HG02759 (cell line): ENCODE measurements around the gene PHPT1.
"Not testable (repeated sequence)": the region's sequence is repeated elsewhere in the genome, so short reads cannot be mapped to it uniquely, and the experiment has no call there.

Experiments
- ATAC-seq: cut with Tn5 transposase; IDR thresholded peaks from one replicate; pipeline ENCODE4 v1.9.1; 2021; ENCODE audit warnings: mild to moderate bottlenecking, moderate library complexity; ENCODE audit not compliant: unreplicated experiment

The PHPT1 gene

DNA sequence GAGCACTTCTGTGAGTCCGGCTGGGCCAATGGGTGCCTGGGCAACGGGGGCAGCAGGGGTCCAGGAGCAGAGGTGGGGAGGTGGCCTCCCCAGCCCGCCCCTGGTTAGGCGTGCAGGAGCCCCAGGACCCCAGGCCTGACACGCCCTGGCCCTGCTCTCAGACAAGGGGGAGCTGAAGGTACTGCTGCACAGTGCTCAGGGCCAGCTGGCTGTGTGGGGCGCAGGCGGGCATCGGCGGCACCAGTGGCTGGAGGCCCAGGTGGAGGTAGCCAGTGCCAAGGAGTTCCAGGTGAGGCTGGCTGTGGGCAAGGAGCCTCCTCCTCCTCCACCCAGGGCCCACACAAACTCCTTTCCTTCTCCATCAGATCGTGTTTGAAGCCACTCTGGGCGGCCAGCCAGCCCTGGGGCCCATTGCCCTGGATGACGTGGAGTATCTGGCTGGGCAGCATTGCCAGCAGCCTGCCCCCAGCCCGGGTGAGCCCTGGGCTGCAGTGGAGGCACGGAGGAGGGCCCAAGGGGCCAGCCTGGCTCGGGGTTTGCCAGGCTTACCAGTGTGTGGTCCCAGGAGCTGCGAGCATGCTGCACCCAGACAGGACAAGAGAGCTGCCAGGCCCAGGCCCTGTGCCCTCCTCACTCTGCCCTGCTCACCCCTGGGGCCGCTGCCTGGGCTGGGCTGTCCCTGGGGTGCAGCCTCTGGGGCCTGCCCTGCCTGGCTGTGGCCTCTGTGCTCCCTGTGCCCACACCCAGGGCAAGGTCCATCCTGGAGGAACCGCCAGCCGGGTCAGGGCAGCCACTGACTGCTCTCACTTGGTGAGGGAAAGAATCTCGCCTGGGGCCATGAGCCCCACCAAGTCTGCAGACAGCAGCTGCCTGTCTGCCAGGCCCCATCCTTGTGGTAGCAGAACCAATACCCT, 9.9 kb downstream of the PHPT1 start:
- no peak for ATAC-seq

- no peak for ATAC-seq
Observed at GRCh38 chr9:136860529-136860928, 11.3 kb downstream of the PHPT1 start.

DNA sequence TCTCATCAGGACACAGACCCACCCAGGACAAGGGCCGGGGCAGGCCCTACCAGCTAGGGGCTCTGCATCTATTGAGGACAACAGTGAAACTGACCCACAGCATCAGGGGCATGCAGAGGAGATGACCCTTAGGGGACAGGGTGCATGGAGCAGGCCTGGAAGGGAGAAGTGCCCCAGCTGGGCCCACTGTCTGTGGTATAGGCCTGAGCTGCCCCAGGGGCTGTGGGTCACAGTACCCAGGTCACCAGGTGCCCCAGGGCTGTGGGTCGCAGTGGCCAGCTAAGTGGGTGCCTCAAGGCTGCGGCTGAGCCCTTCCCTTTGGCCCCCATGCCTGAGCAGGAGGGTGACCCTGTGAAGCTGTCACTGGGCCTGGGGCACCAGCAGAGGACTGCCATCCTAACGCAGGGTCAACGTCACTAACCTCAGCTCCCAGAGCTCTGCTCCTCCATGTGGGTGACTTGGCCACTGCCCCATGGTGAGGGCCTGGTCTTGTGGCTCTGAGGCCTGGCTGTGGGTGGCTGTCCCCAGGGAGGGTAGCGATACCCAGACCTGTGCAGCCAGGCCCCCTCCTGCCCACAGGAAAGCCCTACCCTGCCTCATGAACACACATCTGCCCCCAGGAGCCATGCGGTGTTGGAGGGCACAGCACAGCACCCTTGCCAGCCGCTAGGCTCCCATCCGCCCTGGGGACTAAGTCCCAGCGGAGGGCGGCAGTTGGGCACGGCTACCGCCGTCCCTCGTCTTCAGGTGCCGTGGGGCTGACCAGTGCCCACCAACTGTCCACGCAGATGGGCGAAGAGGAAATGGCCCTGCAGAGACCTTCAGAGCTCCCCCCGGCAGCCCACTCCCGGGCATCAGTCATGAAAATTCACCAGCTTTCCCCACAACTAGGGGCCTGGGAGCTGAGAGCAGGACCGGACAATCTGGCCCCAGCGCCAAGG, 12.0 kb downstream of the PHPT1 start:
- no peak for ATAC-seq

- ATAC-seq, result no peak
Observed at GRCh38 chr9:136861874-136862457, 12.8 kb downstream of the PHPT1 start.

DNA sequence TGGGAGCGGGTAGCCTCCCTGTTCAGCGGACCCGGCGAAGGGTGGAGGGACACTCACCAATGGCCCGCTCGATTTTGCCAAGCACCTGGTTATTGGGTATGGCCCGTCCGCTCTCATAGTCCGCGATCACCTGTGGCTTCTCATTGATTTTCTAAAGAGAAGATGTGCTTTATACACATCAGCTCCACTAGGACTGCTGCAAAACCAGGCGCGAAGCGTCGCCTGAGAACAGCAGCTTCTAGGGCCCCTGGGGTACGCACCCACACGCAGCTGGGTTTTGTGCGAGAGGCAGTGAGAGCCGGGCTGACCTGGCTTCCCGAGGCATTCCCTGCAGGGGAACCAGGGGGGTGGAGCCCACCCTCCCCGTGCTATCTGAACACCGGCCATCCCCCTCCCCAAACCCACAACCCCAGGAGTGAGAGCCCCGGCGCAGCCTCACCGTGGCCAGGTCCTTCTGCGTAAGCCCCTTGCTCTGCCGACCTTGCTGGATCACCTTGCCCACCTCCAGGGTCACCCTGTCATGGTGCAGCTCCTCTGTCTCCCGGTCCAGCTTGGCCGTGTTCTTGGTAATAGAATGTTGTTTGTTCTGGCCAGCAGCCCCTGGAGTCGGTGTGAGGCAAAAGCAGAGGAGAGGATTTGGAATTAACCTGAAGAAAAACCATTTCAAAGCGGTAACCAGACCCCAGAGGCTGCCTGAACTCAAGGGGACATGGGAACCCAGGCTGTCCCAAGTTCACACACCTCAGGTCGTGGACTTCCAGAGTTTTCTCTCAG, 13.8 kb downstream of the PHPT1 start:
- ATAC-seq, result no peak

DNA sequence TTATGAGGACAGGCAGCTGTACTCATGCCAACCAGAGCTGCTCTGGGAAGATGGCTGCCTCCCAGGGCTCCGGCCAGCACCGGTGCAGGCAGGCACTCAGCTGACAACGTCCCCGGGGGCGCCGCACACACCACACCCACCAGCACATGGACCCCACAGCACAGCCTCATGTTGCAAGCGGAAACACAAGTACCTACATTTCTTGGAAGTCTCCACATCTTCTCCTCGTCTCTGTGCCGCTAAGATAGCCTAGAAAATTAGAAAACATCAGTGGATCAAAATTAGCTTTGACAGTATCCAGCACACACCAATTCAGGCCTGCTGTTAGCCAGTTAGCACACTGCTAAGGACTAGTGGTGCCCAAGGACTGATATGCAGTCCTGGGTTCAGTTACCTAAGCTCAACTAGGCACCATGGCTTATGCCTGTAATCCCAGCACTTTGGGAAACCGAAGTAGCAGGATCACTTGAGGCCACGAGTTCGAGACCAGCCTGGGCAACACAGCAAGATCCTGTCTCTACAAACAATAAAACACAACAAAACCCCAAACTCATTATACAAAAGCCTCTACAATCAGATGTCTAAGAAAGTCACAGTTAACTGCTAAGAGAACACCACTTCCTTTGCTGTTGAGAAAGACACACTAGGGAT, 14.5 kb downstream of the PHPT1 start:
- no peak for ATAC-seq

DNA sequence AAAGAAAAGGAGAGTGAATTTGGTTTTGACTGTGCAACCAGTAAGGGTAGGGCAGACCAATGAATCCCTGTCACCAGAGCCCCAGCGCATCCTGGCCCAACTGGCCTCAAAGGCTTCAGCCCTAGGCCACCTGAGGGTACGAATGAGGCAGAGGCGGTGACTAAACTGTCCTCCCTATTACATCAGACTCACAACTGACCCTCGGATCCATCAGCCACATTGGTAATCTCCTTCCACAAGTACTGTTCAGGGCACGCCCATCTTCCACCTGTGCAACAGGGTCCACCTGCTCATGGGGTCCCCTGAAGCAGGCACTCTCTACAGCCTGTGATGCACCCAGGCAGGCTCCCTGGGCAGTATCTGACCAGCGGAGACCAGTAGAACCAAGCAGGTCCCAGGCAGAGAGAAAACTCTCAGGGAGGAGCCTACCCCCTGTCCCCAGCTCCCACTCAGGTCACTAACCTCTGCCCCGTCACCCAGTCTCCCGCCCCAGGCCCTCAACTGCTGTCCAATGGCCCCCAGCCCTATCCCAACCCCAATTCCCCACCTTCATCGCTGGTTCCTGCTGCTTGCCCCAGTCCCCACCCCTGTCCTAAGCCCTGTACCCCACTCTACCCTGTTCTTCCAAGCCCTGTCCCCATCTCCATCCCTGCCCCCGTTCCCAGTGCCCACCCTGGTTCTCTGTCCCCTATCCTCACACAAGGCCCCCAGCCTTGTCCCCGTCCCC, 16.0 kb downstream of the PHPT1 start:
- no peak for ATAC-seq

DNA sequence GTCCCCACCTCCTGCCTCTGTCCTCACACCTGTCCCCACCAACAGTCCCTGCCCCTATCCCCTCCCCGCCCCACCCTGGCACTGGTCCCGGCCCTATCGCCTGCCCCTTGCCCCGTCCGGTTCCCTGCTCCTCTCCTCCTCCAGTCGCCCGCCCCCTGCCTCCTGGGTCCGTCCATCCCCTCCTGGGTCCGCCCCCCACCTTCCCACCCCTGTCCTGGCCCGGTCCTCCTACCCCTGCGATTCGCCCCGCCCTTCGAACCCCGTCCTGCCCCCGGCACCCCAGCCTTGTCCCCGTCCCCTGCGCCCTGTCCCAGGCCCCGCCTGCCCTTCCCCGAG, 16.5 kb downstream of the PHPT1 start:
- no peak for ATAC-seq

DNA sequence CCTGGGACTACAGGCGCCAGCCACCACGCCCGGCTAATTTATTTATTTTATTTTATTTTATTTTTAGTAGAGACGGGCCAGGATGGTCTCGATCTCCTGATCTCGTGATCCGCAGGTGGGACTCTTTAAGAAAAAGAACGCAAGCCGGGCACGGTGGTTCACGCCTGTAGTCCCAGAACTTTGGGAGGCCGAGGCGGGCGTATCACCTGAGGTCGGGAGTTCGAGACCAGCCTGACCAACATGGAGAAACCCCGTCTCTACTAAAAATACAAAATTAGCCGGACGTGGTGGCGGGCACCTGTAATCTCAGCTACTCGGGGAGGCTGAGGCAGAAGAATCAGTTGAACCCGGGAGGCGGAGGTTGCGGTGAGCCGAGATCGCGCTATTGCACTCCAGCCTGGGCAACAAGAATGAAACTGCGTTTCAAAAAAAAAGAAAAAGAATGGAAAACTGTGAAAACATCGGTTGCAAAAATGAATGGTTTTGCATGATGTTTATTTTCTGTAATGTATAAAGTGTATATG, 17.8 kb downstream of the PHPT1 start:
- not testable (repeated sequence) for ATAC-seq

DNA sequence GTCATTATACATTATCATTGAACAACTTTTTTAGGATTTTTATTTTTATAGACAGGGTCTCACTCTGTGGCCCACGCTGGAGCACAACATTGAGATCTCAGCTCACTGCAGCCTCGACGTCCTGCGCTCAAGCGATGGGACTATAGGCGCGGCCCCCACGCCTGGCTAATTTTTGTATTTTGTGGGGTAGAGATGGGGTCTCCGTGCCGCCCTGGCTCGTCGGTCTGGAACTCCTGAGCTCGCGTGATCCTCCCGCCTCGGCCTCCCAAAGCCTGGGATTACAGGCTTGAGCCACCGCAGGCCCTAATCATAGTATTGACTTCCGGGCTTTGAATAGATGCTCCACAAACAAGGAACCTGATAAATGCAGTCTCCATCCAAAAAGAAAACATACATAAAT, 18.3 kb downstream of the PHPT1 start:
- no peak for ATAC-seq

DNA sequence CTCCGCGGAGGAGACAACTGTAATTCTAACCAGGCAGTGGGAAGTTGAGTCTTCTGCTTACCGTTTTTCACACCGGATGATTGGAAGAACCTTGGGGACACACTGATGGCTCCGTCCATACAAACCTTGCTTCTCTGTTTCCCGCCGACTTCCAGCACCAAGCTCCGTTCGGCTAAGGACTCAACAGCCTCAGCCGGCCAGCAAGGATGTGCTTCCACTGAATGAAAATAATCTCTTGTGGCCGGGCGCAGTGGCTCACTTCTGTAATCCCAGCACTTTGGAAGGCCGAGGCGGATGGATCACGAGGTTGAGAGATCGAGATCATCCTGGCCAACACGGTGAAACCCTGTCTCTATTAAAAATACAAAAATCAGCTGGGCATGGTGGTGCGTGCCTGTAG, 18.7 kb downstream of the PHPT1 start:
- no peak for ATAC-seq

GRCh38 chr9:136868644-136869043, 19.4 kb downstream of the PHPT1 start:
- no peak for ATAC-seq

DNA sequence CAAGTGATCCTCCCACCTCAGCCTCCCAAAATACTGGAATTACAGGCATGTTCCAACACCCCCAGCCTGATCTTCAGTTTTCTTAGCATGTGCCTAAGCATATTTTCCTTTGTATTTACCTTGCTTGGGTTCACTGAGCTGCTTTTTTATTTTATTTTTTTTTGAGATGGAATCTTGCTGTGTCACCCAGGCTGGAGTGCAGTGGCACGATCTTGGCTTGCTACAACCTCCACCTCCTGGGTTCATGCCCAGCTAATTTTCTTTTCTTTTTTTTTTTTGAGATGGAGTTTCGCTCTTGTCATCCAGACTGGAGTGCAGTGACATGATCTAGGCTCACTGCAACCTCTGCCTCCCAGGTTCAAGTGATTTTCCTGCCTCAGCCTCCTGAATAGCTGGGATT, 20.4 kb downstream of the PHPT1 start:
- not testable (repeated sequence) for ATAC-seq

GRCh38 chr9:136875155-136875554, 25.9 kb downstream of the PHPT1 start:
- ATAC-seq, result no peak

DNA sequence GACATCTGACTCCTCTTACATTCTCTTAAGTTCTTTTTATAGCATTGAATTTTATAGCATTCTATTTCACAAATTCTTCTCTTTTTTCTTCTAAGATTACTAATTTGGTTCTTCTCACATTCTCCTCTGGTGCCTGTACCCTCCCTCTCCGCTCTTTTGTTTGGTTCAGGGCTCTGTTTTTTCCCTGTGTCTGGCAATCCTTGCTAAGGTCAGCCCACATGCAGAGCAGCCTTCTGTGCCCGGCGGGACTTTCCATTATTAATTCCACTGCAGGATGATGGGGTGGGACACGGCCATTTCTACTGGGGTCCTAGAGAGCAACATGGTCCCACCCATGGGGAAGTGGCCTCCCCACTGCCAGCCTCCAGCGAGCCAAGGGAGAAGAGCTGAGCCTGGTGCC, 27.3 kb downstream of the PHPT1 start:
- no peak for ATAC-seq

DNA sequence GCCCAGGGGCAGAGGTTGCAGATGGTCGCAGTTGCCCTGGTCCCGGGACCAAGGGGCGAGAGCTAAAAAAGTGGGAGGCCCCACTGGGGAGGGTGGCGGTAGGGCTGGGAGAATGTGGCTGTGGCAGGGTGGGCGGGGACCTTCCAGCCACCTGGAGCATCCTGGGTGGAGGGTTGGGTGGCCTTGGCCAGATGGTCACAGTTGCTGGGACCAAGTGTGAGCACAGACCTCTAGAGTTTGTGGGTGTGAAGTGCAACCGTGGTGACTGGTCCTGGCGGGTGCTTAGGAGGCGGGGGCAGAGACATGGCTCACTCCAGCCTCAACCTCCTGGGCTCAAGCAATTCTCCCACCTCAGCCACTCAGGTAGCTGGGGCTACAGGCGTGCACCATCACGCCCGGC, 31.4 kb downstream of the PHPT1 start:
- no peak for ATAC-seq

GRCh38 chr9:136881691-136882108, 32.5 kb downstream of the PHPT1 start:
- ATAC-seq, result no peak

DNA sequence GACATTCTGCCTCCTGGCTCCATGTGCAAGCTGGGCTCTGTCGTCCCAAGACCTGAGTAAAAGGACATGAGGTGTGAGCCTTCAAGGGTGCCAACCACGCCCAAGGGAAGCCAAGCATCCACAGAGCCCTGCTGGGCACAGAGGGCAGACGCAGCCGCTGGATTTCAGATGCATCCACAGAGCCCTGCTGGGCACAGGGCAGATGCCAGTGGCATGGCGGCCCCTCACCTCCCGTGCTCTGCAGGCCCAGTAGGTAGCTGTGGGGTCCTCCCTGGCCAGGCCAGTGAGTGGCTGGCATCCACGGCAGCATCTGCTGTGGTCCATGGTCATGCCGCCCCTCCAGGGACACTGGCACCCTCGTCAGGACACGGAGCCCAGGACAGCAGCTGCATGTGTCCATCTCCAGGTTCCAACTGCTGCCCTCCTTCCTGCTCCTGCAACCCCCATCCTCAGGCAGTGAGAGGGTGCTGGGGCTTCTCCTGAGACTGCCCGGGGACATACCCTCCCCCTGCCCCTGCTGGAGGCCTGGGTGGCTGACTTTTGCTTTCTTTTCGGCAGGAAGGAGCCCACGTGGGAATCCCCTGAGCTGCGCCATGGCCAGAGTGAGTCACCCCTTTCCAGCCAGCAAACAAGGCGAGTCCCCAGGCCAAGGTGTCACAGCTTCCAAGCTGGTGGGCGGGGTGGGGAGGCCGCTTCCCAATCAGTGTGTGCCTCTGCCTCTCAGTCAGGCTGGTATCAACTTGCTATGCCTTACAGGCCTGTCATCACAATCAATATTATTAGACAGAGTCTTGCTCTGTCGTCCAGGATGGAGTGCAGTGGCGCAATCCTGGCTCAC, 33.1 kb downstream of the PHPT1 start:
- ATAC-seq, result no peak

GRCh38 chr9:136882947-136883283, 33.7 kb downstream of the PHPT1 start:
- ATAC-seq, result not testable (repeated sequence)
